ENCODE results near the gene C1GALT1C1L. TPM values are rescaled to one million over a fixed set of nuclear protein-coding genes. Genes with fewer than 3 reads are reported as not detected.

C1GALT1C1L gene
- total and polyA plus RNA-seq, 2 of the 13 experiments (the other 11 are each of a cell fraction or from before 2014, with no cell fraction given): 1.3 to 2.4 TPM

GRCh38 chr2:43708891-43709290 lies 32.7 kb upstream of the C1GALT1C1L start:
- Histone ChIP-seq H3K4me3 (replicated peaks in 1 of 3; ENCODE audit: insufficient read depth in 1 of 3, low read depth in 2 of 3, low read length in 3 of 3) (no peak overlapping the region), H2AFZ (ENCODE audit: low read length) (no peak overlapping the region), H3K36me3 (replicated peaks in 1 of 2; ENCODE audit: control insufficient read depth in 1 of 2, insufficient read depth in 2 of 2, low read length in 2 of 2) (no peaks in the 10 kb centered on the region), H3K27ac (ENCODE audit: extremely low read length, insufficient read depth, low read length) (no peak overlapping the region), H3K4me1 (ENCODE audit: insufficient read depth, low read length) (no peaks in the 10 kb centered on the region), H3K9ac (ENCODE audit: insufficient read depth, low read depth, low read length) (no peak overlapping the region), H3K27me3 (ENCODE audit: control insufficient read depth in 1 of 2, insufficient read depth in 2 of 2, low read length in 2 of 2) (no peaks in the 10 kb centered on the region), H3K4me2 (ENCODE audit: low read depth, low read length) (no peak overlapping the region), H4K20me1 (ENCODE audit: insufficient read depth, low read length) (no peaks in the 10 kb centered on the region), H3K9me3 (ENCODE audit: low read length) (no peaks in the 10 kb centered on the region), H3K79me2 (ENCODE audit: insufficient read depth, low read length) (no peaks in the 10 kb centered on the region)
- TF ChIP-seq CENPT (CRISPR knock-in tag; IDR thresholded peaks at IDR 0.05; ENCODE audit: low read depth) (no peak), TERF1 (CRISPR knock-in tag; IDR thresholded peaks at IDR 0.05) (no peak), ZNF160 (CRISPR knock-in tag; IDR thresholded peaks at IDR 0.05) (no peak), EZH2 (conservative IDR thresholded peaks at IDR 0.05; ENCODE audit: low read depth, low read length) (no peak), ADNP (CRISPR knock-in tag; IDR thresholded peaks at IDR 0.05) (no peak), ZSCAN22 (CRISPR knock-in tag; IDR thresholded peaks at IDR 0.05) (no peak), MIXL1 (CRISPR knock-in tag; IDR thresholded peaks at IDR 0.05) (no peak), ZNF800 (CRISPR knock-in tag; IDR thresholded peaks at IDR 0.05) (no peak), EEA1 (CRISPR knock-in tag; IDR thresholded peaks at IDR 0.05; ENCODE audit: borderline replicate concordance) (no peak), MIER2 (CRISPR knock-in tag; IDR thresholded peaks at IDR 0.05) (no peak)
- no TSS peak for BruUV-seq (replicated peaks)
- intact Hi-C loops (cut with micrococcal nuclease; ENCODE audit: unreplicated experiment) (no loop called here), in situ Hi-C loops (cut with HindIII; ENCODE audit: extremely low pct_ligation_motif_present, low pct_unique_long_range_greater_than_20kb) (no loop called here)
- no peak for ATAC-seq
- ChIA-PET CTCF (ENCODE audit: low intra/inter-chr PET ratio, low total read pairs) (no interaction called here), POLR2A (no interaction called here)
- FAIRE-seq: no peak
- DNase-seq (ENCODE audit: low spot score): no peak
